RWPE1 (cell line): ENCODE measurements around the gene CROCC.
"Not testable (repeated sequence)": the region's sequence is repeated elsewhere in the genome, so short reads cannot be mapped to it uniquely, and the experiment has no call there.

Experiments used
- CTCF ChIA-PET: fragments of 350-600 bp; sonication (Branson Sonifier 250); formaldehyde crosslinking; extraction: SDS; loops from one replicate; lab custom pipeline; 2021; lab: Yijun Ruan, JAX
- POLR2A ChIA-PET: fragments of 400-600 bp; formaldehyde crosslinking; extraction: SDS; loops from one replicate; lab custom pipeline; 2020; ENCODE audit warnings: antibody characterized with exemption; ENCODE audit not compliant: low non-redundant PET; lab: Yijun Ruan, JAX
- DNase-seq: peaks from one replicate; pipeline ENCODE4 v3.0.0; 2012; ENCODE audit warnings: low spot score
- H3K27ac ChIP-seq: fragments of 450-650 bp; 2 replicates; pipeline ENCODE4 v1.5.1; 2017
- CTCF ChIP-seq: fragments of 450-650 bp; conservative IDR thresholded peaks from 2 replicates; pipeline ENCODE4 v1.5.1; 2017; ENCODE audit warnings: low read depth, mild to moderate bottlenecking

CROCC gene

GRCh38 chr1:16938351-16939321 is 16.9 kb downstream of the CROCC start:
- no peak for DNase-seq
- no peak for TF ChIP-seq CTCF
- CTCF ChIA-PET: interaction anchor here (0.6 kb wide), 1 partner anchor 17 kb away, joined by 3 read pairs; no protein-coding TSS in a partner anchor
- no peak overlapping the region for H3K27ac ChIP-seq
- POLR2A ChIA-PET: no interaction called here

GRCh38 chr1:16939386-16940180 is 17.9 kb downstream of the CROCC start:
- peak overlapping the region; percentile 27; the same call in 1 of the 2 replicates for H3K27ac ChIP-seq
- DNase-seq, POLR2A ChIA-PET: not testable (repeated sequence)
- CTCF ChIA-PET: interaction anchor here (0.6 to 0.9 kb wide), 3 partner anchors 15 to 298 kb away, joined by 3 read pairs; no protein-coding TSS in a partner anchor

- ChIA-PET POLR2A (no interaction called here), CTCF (no interaction called here)
Measured at GRCh38 chr1:16944038-16944437, 22.3 kb downstream of the CROCC start.

GRCh38 chr1:16945512-16945911 is 23.8 kb downstream of the CROCC start:
- 0 out of 2 replicates have a peak overlapping the region, but pooled peaks have one; percentile 98 for H3K27ac ChIP-seq
- POLR2A ChIA-PET, DNase-seq: not testable (repeated sequence)
- CTCF ChIA-PET: interaction anchor here (0.7 kb wide), 1 partner anchor 16 kb away, joined by 7 read pairs; no protein-coding TSS in a partner anchor

More at GRCh38 chr1:16944038-16944437, 22.3 kb downstream of the CROCC start:
- H3K27ac ChIP-seq: no peak overlapping the region
- TF ChIP-seq CTCF: no peak
- DNase-seq: no peak

GRCh38 chr1:16946185-16946584 is 24.5 kb downstream of the CROCC start:
- POLR2A ChIA-PET, DNase-seq: not testable (repeated sequence)
- H3K27ac ChIP-seq: peak overlapping the region; percentile 98
- CTCF ChIA-PET: interaction anchor here (0.7 to 2.5 kb wide), 2 partner anchors 16 to 21 kb away, joined by 5 to 7 read pairs; no protein-coding TSS in a partner anchor

- peak overlapping the region; percentile 98 for H3K27ac ChIP-seq
- ChIA-PET CTCF (interaction anchor here (2.5 kb wide), 1 partner anchor 21 kb away, joined by 5 read pairs; no protein-coding TSS in a partner anchor), POLR2A (interaction anchor here (0.8 kb wide), 1 partner anchor 42 kb away, joined by 4 read pairs; no protein-coding TSS in a partner anchor)
- no peak for TF ChIP-seq CTCF
- DNase-seq: no peak
Measured at GRCh38 chr1:16946646-16947045, 24.9 kb downstream of the CROCC start.

GRCh38 chr1:16948282-16948891 is 26.7 kb downstream of the CROCC start:
- peak; percentile 93 for DNase-seq
- H3K27ac ChIP-seq: peak overlapping the region; percentile 98
- POLR2A ChIA-PET: not testable (repeated sequence)
- CTCF ChIA-PET: interaction anchor here (0.5 to 2.5 kb wide), 4 partner anchors 12 to 173 kb away, joined by 3 to 5 read pairs (median 3); no protein-coding TSS in a partner anchor

- peak overlapping the region; percentile 98 for H3K27ac ChIP-seq
- DNase-seq: not testable (repeated sequence)
- POLR2A ChIA-PET: interaction anchor here (0.6 kb wide), 1 partner anchor 131 kb away, joined by 3 read pairs; no protein-coding TSS in a partner anchor
- CTCF ChIA-PET: interaction anchor here (0.6 kb wide), 1 partner anchor 172 kb away, joined by 3 read pairs; no protein-coding TSS in a partner anchor
Measured at GRCh38 chr1:16949026-16949425, 27.3 kb downstream of the CROCC start.

- POLR2A ChIA-PET, DNase-seq: not testable (repeated sequence)
- H3K27ac ChIP-seq: peak overlapping the region; percentile 39
- CTCF ChIA-PET: interaction anchor here (0.6 to 1.5 kb wide), 13 partner anchors 8 to 1091 kb away, joined by 3 to 13 read pairs (median 3); partner anchors contain the start of gene MFAP2
Measured at GRCh38 chr1:16952376-16952775, 30.6 kb downstream of the CROCC start.
